AG10803 (cell line): ENCODE measurements around the gene SERPINB5.
A peak's percentile ranks its signal among the peaks of the same experiment; 100 is the strongest.

Experiments
- DNase-seq: peaks from one replicate; pipeline ENCODE4 v3.0.0; 2010; ENCODE audit warnings: low read depth
- H3K4me3 ChIP-seq: 2 replicates; pipeline ENCODE4 v1.5.1; 2011; ENCODE audit warnings: mild to moderate bottlenecking, low read length, control low read depth
- TF ChIP-seq, protein P1 (sequence below): conservative IDR thresholded peaks from 2 replicates; pipeline ENCODE4 v1.5.1; 2011; ENCODE audit warnings: mild to moderate bottlenecking, low read length, control low read depth, inconsistent platforms

The SERPINB5 gene

DNA sequence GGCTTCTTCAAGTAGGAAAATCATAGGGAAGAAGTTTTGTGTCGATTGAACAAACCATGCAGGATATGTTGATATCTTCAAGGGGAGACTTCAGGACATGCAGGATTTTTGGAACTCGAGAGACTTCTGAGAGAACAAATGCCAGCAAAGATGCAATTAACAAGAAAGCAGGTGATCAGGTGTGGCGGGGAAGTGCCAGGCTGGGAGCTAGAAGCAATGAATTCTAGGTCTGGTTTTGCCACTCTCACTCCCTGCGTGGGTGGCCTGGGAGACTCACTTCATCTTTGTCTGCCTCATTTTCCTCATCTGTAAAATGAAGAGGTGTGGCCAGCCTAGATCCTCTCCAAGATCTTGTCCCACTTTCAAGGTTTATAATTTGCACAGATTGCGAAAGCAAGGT, 3.1 kb downstream of the SERPINB5 start:
- H3K4me3 ChIP-seq, result no peak overlapping the region
- DNase-seq, result no peak
- TF ChIP-seq, protein P1, sequence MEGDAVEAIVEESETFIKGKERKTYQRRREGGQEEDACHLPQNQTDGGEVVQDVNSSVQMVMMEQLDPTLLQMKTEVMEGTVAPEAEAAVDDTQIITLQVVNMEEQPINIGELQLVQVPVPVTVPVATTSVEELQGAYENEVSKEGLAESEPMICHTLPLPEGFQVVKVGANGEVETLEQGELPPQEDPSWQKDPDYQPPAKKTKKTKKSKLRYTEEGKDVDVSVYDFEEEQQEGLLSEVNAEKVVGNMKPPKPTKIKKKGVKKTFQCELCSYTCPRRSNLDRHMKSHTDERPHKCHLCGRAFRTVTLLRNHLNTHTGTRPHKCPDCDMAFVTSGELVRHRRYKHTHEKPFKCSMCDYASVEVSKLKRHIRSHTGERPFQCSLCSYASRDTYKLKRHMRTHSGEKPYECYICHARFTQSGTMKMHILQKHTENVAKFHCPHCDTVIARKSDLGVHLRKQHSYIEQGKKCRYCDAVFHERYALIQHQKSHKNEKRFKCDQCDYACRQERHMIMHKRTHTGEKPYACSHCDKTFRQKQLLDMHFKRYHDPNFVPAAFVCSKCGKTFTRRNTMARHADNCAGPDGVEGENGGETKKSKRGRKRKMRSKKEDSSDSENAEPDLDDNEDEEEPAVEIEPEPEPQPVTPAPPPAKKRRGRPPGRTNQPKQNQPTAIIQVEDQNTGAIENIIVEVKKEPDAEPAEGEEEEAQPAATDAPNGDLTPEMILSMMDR, result no peak

DNA sequence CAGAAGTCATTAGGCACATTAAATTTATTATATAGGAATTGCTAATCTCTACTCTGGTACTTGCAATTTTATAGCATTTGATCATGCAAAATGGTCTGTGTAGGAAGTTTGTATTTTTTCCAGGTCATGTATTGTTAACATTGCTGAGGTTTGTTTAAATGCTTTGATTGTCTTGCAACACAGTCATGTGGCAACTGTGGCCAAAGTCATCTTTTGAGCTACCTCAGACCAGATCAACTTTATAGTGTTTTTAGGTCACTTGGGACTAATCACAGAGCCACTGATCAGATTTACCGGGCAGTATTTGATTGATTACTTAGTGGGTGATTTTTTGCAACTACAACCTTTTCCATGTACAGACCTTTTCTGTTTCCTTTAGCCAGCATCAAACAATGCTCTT, 3.7 kb downstream of the SERPINB5 start:
- DNase-seq, result no peak
- TF ChIP-seq, protein P1, result no peak
- no peak overlapping the region for H3K4me3 ChIP-seq

DNA sequence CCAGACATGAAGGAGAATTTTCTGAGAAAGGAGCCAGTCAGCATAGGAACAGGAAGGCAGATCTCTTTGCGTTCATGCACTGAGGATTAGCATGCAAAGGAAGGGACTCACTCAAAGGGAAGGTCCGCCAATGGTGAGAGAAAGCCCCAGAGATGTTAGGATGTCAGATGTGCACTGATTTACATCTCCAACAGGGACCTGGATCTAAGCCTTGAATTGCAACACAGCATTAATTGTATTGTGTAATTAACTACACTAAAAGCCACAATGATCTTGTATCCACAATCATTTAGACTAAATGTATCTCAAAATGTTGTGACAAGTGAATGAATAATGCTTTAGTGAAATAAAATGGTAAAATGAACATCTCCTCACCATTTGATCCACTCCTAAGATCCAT, 4.2 kb downstream of the SERPINB5 start:
- DNase-seq, result no peak

DNA sequence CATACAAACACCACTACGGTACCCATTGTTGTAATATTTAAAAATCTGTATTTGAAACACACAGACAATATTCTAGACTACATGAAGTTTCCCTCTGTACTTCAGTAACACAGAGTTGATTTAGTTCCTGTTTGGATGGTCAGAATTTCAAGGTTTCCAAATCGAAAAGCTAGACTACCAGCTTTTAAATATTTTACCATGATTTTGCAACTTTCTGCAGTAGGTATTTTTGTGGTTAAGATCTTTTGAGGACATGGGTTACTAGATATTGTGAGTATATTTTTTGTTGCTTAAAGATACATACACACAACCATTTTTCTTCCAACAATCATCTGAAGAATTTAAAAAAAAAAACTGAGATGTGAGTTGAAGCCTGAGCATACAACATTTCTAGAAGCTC, 10.9 kb downstream of the SERPINB5 start:
- DNase-seq, result no peak
- no peak overlapping the region for H3K4me3 ChIP-seq
- TF ChIP-seq, protein P1, result no peak

More for the DNA sequence above, 4.2 kb downstream of the SERPINB5 start:
- no peak overlapping the region for H3K4me3 ChIP-seq
- TF ChIP-seq, protein P1, result no peak

DNA sequence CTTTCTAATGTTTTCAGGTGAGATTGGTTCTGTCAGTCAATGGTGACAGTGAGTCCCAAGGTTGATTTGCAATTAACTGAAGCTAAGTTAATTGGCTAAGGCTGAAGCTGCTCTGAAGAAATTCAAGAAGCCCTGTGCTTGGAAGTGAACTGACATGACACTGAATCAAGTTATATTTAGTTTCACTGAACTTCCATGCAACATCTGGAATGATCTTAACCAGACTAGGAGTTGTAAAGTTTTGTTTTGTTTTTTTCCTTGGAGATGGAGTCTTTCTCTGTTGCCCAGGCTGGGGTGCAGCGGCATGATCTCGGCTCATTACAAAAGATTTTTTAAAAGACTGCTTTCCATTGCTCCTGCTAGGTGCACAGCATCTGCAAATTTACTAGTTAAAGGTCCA, 11.4 kb downstream of the SERPINB5 start:
- no peak for DNase-seq
- no peak overlapping the region for H3K4me3 ChIP-seq
- TF ChIP-seq, protein P1, result no peak

DNA sequence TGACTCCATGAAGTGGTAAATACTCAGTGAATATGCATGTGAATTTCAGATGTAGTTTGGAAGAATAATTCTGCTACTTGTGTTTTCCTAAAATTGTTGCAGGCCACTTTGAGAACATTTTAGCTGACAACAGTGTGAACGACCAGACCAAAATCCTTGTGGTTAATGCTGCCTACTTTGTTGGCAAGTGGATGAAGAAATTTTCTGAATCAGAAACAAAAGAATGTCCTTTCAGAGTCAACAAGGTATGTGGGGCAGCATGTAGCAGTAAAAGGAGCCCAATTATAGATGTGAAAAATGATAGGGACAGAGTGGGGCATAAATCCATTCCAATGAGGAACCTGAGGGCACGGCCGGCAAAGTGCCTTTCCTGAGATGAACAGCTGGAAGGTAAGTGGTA, 16.1 kb downstream of the SERPINB5 start:
- DNase-seq, result peak; percentile 26
- H3K4me3 ChIP-seq, result no peak overlapping the region
- TF ChIP-seq, protein P1, result no peak

DNA sequence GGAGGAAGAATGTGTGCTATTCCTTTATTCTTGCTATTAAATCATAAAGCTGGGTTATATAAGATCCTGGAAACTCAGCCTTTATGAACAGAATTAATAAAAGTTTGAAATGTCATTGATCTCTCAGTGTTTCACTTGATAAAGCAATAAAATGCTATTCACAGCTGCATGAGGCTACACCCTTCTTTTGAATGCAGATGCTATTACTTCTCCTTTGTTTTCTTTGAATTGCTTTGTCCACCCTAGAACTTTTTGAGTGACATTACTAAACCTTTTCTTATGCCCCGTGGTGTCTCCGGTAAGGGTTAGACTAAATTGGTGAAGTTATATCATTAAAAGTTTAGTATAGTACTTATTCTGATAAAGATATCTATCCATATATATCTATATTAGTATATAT, 18.9 kb downstream of the SERPINB5 start:
- TF ChIP-seq, protein P1, result no peak
- no peak for DNase-seq
- H3K4me3 ChIP-seq, result no peak overlapping the region
